Measurements from ENCODE around the gene DNAJB8. TPM values are rescaled to one million over a fixed set of nuclear protein-coding genes. Genes with fewer than 3 reads are reported as not detected.

The DNAJB8 gene
- total RNA-seq, 1 donor from 2014 or later = not detected

DNA sequence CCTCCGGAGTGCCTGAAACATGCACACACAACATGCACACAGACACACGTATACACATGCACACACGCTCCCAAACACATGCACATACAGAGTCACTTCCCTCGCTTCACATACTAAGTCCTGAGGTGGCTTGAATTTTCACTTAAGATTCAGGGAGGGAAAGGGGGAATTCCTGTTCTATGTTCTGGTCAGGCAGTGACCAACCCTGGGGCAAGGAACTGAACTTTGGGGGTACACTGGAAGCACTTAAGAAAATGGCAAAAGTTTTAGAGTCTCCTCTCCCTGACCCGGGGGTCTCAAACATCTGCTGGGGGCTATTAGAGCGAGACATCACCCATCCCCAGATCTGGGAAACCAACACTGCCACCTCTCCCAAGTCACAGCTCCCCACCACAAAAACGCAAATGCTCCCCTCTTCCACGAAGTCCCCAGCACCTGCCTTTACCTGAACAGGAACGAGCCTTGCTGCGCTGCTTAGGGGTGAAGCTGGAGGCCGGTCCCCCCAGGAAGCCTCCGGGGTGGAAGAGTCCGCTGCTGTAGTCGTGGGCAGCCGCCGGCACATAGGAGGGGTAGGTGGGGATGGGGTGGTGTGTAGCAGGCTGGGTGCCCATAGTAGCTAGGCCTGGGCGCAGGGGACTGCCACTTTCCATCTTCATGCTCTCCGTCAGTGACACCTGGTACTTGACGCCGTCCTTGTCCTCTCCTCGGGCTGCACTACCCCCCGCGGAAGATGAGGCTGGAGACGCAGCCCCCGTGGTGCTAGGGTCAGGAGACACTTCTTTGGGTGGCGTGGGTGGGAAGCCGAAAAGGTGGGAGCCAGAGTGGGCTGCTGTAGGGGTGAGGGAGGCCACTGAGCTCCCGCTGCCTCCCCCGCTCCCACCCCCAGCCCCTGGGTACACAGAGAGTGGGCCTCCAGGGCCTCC lies 18.9 kb upstream of the DNAJB8 start:
- peak overlapping the region; percentile 89 for H3K27ac ChIP-seq
- DNase-seq = peak; percentile 41
- H3K27me3 ChIP-seq (ENCODE audit: low read depth) = peaks cover 100% of the 10 kb centered on the region
- intact Hi-C loops (cut with DNase I) = no loop called here
- H3K9me3 ChIP-seq = no peaks in the 10 kb centered on the region
- peak overlapping the region; percentile 65 for H3K4me3 ChIP-seq
- peaks cover 64% of the 10 kb centered on the region for H3K4me1 ChIP-seq
- peaks cover 4% of the 10 kb centered on the region for H3K36me3 ChIP-seq
- TF ChIP-seq, protein P1, sequence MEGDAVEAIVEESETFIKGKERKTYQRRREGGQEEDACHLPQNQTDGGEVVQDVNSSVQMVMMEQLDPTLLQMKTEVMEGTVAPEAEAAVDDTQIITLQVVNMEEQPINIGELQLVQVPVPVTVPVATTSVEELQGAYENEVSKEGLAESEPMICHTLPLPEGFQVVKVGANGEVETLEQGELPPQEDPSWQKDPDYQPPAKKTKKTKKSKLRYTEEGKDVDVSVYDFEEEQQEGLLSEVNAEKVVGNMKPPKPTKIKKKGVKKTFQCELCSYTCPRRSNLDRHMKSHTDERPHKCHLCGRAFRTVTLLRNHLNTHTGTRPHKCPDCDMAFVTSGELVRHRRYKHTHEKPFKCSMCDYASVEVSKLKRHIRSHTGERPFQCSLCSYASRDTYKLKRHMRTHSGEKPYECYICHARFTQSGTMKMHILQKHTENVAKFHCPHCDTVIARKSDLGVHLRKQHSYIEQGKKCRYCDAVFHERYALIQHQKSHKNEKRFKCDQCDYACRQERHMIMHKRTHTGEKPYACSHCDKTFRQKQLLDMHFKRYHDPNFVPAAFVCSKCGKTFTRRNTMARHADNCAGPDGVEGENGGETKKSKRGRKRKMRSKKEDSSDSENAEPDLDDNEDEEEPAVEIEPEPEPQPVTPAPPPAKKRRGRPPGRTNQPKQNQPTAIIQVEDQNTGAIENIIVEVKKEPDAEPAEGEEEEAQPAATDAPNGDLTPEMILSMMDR (IDR thresholded peaks at IDR 0.05) = no peak
- ATAC-seq = no peak

GRCh38 chr3:128484404-128485281 lies 18.0 kb upstream of the DNAJB8 start:
- DNase-seq (peak; percentile 22), ATAC-seq (no peak)
- peak overlapping the region; percentile 89 for H3K27ac ChIP-seq
- H3K4me3 ChIP-seq = peak overlapping the region; percentile 65
- H3K4me1 ChIP-seq = peaks cover 57% of the 10 kb centered on the region
- H3K27me3 ChIP-seq (ENCODE audit: low read depth) = peaks cover 95% of the 10 kb centered on the region
- peaks cover 10% of the 10 kb centered on the region for H3K36me3 ChIP-seq
- TF ChIP-seq, protein P1 (IDR thresholded peaks at IDR 0.05) = no peak
- no peaks in the 10 kb centered on the region for H3K9me3 ChIP-seq
- intact Hi-C loops (cut with DNase I) = no loop called here

GRCh38 chr3:128483657-128484403 lies 17.1 kb upstream of the DNAJB8 start:
- peaks cover 10% of the 10 kb centered on the region for H3K36me3 ChIP-seq
- TF ChIP-seq, protein P1 (IDR thresholded peaks at IDR 0.05) = no peak
- intact Hi-C loops (cut with DNase I) = no loop called here
- H3K27me3 ChIP-seq (ENCODE audit: low read depth) = peaks cover 86% of the 10 kb centered on the region
- ATAC-seq (no peak), DNase-seq (peak; percentile 38)
- peaks cover 49% of the 10 kb centered on the region for H3K4me1 ChIP-seq
- H3K9me3 ChIP-seq = no peaks in the 10 kb centered on the region
- H3K4me3 ChIP-seq = peak overlapping the region; percentile 65
- H3K27ac ChIP-seq = peak overlapping the region; percentile 89

GRCh38 chr3:128482666-128483656 lies 16.3 kb upstream of the DNAJB8 start:
- ATAC-seq (peak in 1 of 2 donors; percentile 8), DNase-seq (peak; percentile 47)
- Histone ChIP-seq H3K27ac (peak overlapping the region; percentile 89), H3K36me3 (peaks cover 10% of the 10 kb centered on the region), H3K9me3 (no peaks in the 10 kb centered on the region), H3K4me3 (peak overlapping the region; percentile 65), H3K4me1 (peaks cover 40% of the 10 kb centered on the region), H3K27me3 (ENCODE audit: low read depth) (peaks cover 78% of the 10 kb centered on the region)
- intact Hi-C loops (cut with DNase I) = no loop called here
- TF ChIP-seq, protein P1 (IDR thresholded peaks at IDR 0.05) = no peak
